ENCODE results near the gene SCN8A.

DNA sequence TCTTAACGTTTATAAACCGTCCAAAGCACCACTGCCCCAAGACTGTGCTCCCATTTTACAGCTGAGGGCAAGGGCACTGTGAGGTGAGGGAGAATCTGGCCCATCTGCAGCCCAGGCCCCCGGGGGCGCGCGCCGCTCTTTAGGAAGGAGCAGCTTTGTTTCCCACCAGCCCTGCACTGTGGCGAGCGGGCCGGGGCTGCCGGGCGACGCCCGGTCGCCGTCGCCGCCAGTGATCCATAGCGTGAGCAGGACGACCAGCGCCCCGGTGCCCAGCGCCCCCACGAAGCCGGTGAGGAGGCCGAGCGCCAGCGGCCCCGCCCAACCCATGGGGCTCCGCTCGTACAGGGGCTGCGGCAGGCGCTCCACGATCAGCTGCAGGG is 222.9 kb downstream of the SCN8A start:
- TF ChIP-seq, protein P1, sequence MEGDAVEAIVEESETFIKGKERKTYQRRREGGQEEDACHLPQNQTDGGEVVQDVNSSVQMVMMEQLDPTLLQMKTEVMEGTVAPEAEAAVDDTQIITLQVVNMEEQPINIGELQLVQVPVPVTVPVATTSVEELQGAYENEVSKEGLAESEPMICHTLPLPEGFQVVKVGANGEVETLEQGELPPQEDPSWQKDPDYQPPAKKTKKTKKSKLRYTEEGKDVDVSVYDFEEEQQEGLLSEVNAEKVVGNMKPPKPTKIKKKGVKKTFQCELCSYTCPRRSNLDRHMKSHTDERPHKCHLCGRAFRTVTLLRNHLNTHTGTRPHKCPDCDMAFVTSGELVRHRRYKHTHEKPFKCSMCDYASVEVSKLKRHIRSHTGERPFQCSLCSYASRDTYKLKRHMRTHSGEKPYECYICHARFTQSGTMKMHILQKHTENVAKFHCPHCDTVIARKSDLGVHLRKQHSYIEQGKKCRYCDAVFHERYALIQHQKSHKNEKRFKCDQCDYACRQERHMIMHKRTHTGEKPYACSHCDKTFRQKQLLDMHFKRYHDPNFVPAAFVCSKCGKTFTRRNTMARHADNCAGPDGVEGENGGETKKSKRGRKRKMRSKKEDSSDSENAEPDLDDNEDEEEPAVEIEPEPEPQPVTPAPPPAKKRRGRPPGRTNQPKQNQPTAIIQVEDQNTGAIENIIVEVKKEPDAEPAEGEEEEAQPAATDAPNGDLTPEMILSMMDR (IDR thresholded peaks at IDR 0.05): no peak
- TF ChIP-seq POLR2A (IDR thresholded peaks at IDR 0.05): no peak

Measured in prostate gland (tissue), 2 donors.